ENCODE data around the gene ABCA6. TPM values are rescaled to one million over a fixed set of nuclear protein-coding genes. Genes with fewer than 3 reads are reported as not detected.

The ABCA6 gene
- total RNA-seq, result 29.4 TPM

GRCh38 chr17:69141431-69142174 lies at the start of gene ABCA6:
TSS of gene ABCA6 (minus strand) at chr17:69141895. CDS start at chr17:69140703, 1,192 bp downstream.

GRCh38 chr17:69060822-69061221 lies 80.9 kb downstream of the ABCA6 start, which contains the start of gene ABCA9:
TSS of gene ABCA9 (minus strand) at chr17:69060927. CDS start at chr17:69051126, 9,801 bp downstream.

Other genes with a start within 250 kb of the ABCA6 start
- 66.8 TPM for gene ABCA8, start 186.5 kb downstream of the ABCA6 start, total RNA-seq
- gene ABCA9, start 81.0 kb downstream of the ABCA6 start, total RNA-seq, result 12.8 TPM
- gene ABCA10, start 86.9 kb upstream of the ABCA6 start, total RNA-seq, result 10.1 TPM
- 84.1 TPM for gene ABCA5, start 185.2 kb upstream of the ABCA6 start, total RNA-seq

Measured in camera-type eye (tissue), 1 donor.